GM18499 (cell line): Measurements from ENCODE around the gene SLC37A1.
A peak's percentile ranks its signal among the peaks of the same experiment; 100 is the strongest.

Experiments
- ATAC-seq: cut with Tn5 transposase; IDR thresholded peaks from one replicate; pipeline ENCODE4 v1.9.1; 2021; ENCODE audit warnings: moderate number of reproducible peaks; ENCODE audit not compliant: insufficient read depth, unreplicated experiment

SLC37A1 gene

GRCh38 chr21:42523211-42523610 is 9.6 kb downstream of the SLC37A1 start:
- no peak for ATAC-seq

- no peak for ATAC-seq
Measured at GRCh38 chr21:42523941-42524340, 10.3 kb downstream of the SLC37A1 start.

- peak; percentile 57 for ATAC-seq
Measured at GRCh38 chr21:42524341-42525028, 10.8 kb downstream of the SLC37A1 start.

GRCh38 chr21:42525029-42525581 is 11.5 kb downstream of the SLC37A1 start:
- no peak for ATAC-seq

- no peak for ATAC-seq
Measured at GRCh38 chr21:42525676-42526378, 12.2 kb downstream of the SLC37A1 start.

GRCh38 chr21:42526379-42526727 is 12.7 kb downstream of the SLC37A1 start:
- no peak for ATAC-seq

GRCh38 chr21:42527127-42527488 is 13.5 kb downstream of the SLC37A1 start:
- no peak for ATAC-seq

GRCh38 chr21:42527489-42528158 is 14.0 kb downstream of the SLC37A1 start:
- ATAC-seq: no peak

- ATAC-seq: no peak
Measured at GRCh38 chr21:42530167-42530518, 16.5 kb downstream of the SLC37A1 start.

GRCh38 chr21:42531771-42532170 is 18.1 kb downstream of the SLC37A1 start:
- no peak for ATAC-seq

GRCh38 chr21:42532466-42533181 is 19.0 kb downstream of the SLC37A1 start:
- no peak for ATAC-seq

- no peak for ATAC-seq
Measured at GRCh38 chr21:42533306-42533962, 19.8 kb downstream of the SLC37A1 start.

GRCh38 chr21:42533963-42534355 is 20.3 kb downstream of the SLC37A1 start:
- no peak for ATAC-seq

GRCh38 chr21:42534421-42535378 is 21.0 kb downstream of the SLC37A1 start:
- no peak for ATAC-seq

- no peak for ATAC-seq
Measured at GRCh38 chr21:42535602-42536171, 22.0 kb downstream of the SLC37A1 start.

GRCh38 chr21:42536601-42537000 is 22.9 kb downstream of the SLC37A1 start:
- ATAC-seq: no peak

- no peak for ATAC-seq
Measured at GRCh38 chr21:42537106-42537742, 23.6 kb downstream of the SLC37A1 start.
